ENCODE measurements around the gene ZNF692. TPM values are rescaled to one million over a fixed set of nuclear protein-coding genes. Genes with fewer than 3 reads are reported as not detected.
A peak's percentile ranks its signal among the peaks of the same experiment; 100 is the strongest.

ZNF692 gene
- total and polyA plus RNA-seq, 2 donors (not counting 3 experiments of a cell fraction or from before 2014, with no cell fraction given), result 32.6 to 36.6 TPM

GRCh38 chr1:248873409-248873992 is 14.6 kb upstream of the ZNF692 start:
- H3K4me1 ChIP-seq (ENCODE audit: control insufficient read depth, extremely low read depth, insufficient read depth, low read length), result no peaks in the 10 kb centered on the region
- dilution Hi-C loops (cut with MboI; ENCODE audit: extremely low pct_ligation_motif_present, low sequenced_read_pairs) (no loop called here), intact Hi-C loops (cut with micrococcal nuclease) (loop anchor here (1.0 kb wide), 5 partner anchors 10 to 47 kb away; partner anchors contain the start of genes PGBD2, ZNF672 and ZNF692)
- H3K9me1 ChIP-seq (replicated peaks; ENCODE audit: control insufficient read depth, extremely low read depth, insufficient read depth, low read length), result no peaks in the 10 kb centered on the region
- H3K27ac ChIP-seq (ENCODE audit: insufficient read depth, low read depth, low read length), result peak overlapping the region; percentile 76
- peak; percentile 99 for DNase-seq (ENCODE audit: low read depth, low spot score)
- FAIRE-seq, result peak; percentile 77
- peaks cover 0 to 3% of the 10 kb centered on the region in 2 experiments for H3K27me3 ChIP-seq (ENCODE audit: control insufficient read depth in 2 of 2, insufficient read depth in 2 of 2, low read length in 2 of 2)
- H3K9me3 ChIP-seq (replicated peaks; ENCODE audit: control insufficient read depth, insufficient read depth, low read length), result no peaks in the 10 kb centered on the region
- peak overlapping the region; percentile 93 for H2AFZ ChIP-seq (ENCODE audit: low read depth, low read length)
- ChIA-PET POLR2A (interaction anchor here (0.5 to 2.4 kb wide), 3 partner anchors 15 to 36 kb away, joined by 3 to 9 read pairs (median 3); partner anchors contain the start of genes PGBD2, ZNF672 and ZNF692), CTCF (interaction anchor here (1.3 to 2.7 kb wide), 4 partner anchors 11 to 47 kb away, joined by 4 to 16 read pairs (median 6); partner anchors contain the start of genes SH3BP5L and ZNF692)
- BruUV-seq (replicated peaks), result no TSS peak
- peak overlapping the region; percentile 49 to 81 (median 62) for H3K4me3 ChIP-seq (replicated peaks in 1 of 3; ENCODE audit: insufficient read depth in 1 of 3, low read depth in 1 of 3, low read length in 3 of 3)
- H3K79me2 ChIP-seq (ENCODE audit: control insufficient read depth, insufficient read depth, low read length), result no peaks in the 10 kb centered on the region
- TF ChIP-seq FOS (IDR thresholded peaks at IDR 0.05; ENCODE audit: borderline replicate concordance, insufficient read depth, low read length), result peak; percentile 22
- no peak for TF ChIP-seq EZH2 (IDR thresholded peaks at IDR 0.05; ENCODE audit: borderline replicate concordance, low read depth, low read length, severe bottlenecking)
- TF ChIP-seq MYC (IDR thresholded peaks at IDR 0.05; ENCODE audit: low read depth, low read length), result peak; percentile 1
- TF ChIP-seq POLR2AphosphoS5 (IDR thresholded peaks at IDR 0.05; ENCODE audit: insufficient read depth, low read depth, low read length), result no peak
- TF ChIP-seq MAX (IDR thresholded peaks at IDR 0.05; ENCODE audit: insufficient read depth, insufficient read length), result no peak
- no peak for TF ChIP-seq POLR2A (IDR thresholded peaks at IDR 0.05; ENCODE audit: low read depth, low read length)
- no peak for TF ChIP-seq JUN (IDR thresholded peaks at IDR 0.05; ENCODE audit: borderline replicate concordance, insufficient read depth, insufficient read length, low read depth)
- no peak for TF ChIP-seq GATA2 (IDR thresholded peaks at IDR 0.05; ENCODE audit: insufficient read depth, insufficient read length, low read depth, low read length)
- TF ChIP-seq CTCF (IDR thresholded peaks at IDR 0.05; ENCODE audit: extremely low read depth in 1 of 2, insufficient read depth in 1 of 2, low read depth in 1 of 2, low read length in 2 of 2), result peak in 1 of 2 donors; percentile 9
- H3K4me2 ChIP-seq (ENCODE audit: insufficient read depth, low read length), result peak overlapping the region; percentile 70
- no peaks in the 10 kb centered on the region for H3K36me3 ChIP-seq (ENCODE audit: control insufficient read depth in 2 of 2, extremely low read depth in 1 of 2, insufficient read depth in 2 of 2, low read length in 2 of 2)
- H4K20me1 ChIP-seq (replicated peaks; ENCODE audit: control insufficient read depth, extremely low read depth, insufficient read depth, low read length), result no peaks in the 10 kb centered on the region
- H3K9ac ChIP-seq (replicated peaks; ENCODE audit: extremely low read depth, insufficient read depth, low read length), result peak overlapping the region; percentile 68
